Astrocyte (in vitro differentiated cells and primary cell): ENCODE measurements around the gene LATS2.

ENCODE experiments used
- CTCF ChIP-seq: IDR thresholded peaks from 2 replicates; pipeline ENCODE4 v1.5.1; 2011; ENCODE audit warnings: low read depth, mild to moderate bottlenecking, inconsistent platforms, low read length, moderate library complexity; ENCODE audit not compliant: insufficient read depth
- EZH2 ChIP-seq: IDR thresholded peaks from 2 replicates; pipeline ENCODE4 v1.6.1; 2012; ENCODE audit warnings: mild to moderate bottlenecking, low read length, inconsistent platforms; ENCODE audit not compliant: insufficient read depth

- no peak for TF ChIP-seq CTCF
- TF ChIP-seq EZH2 = no peak
Observed at GRCh38 chr13:20968745-20969144, 92.6 kb downstream of the LATS2 start.
